Esophagus squamous epithelium (tissue), 5 donors: ENCODE measurements around the gene ACSS2. TPM values are rescaled to one million over a fixed set of nuclear protein-coding genes. Genes with fewer than 3 reads are reported as not detected.

Source experiments
- DNase-seq: peaks from one replicate; lab custom pipeline; 2025; lab: John Stamatoyannopoulos, UW
- H3K27ac ChIP-seq, 4 donors: fragments of 200-600 bp; sonication (generic); one replicate each; pipeline ENCODE4 v1.5.1; 2016 to 2019; ENCODE audit warnings: mild to moderate bottlenecking in 1 of 4
- H3K27me3 ChIP-seq, 4 donors: fragments of 200-600 bp; sonication (generic); 1 replicate in 3 of 4; 2 replicates in 1 of 4; pipeline versions ENCODE4 v1.5.1 to v1.6.0; 2017 to 2021; ENCODE audit warnings: antibody characterized with exemption in 1 of 4
- H3K36me3 ChIP-seq, 3 donors: fragments of 200-600 bp; sonication (generic); one replicate each; pipeline ENCODE4 v1.5.1; 2016 to 2019
- H3K4me1 ChIP-seq, 3 donors: fragments of 200-600 bp; sonication (generic); one replicate each; pipeline ENCODE4 v1.5.1; 2017 to 2019
- H3K4me3 ChIP-seq, 4 donors: fragments of 200-600 bp; sonication (generic); 1 replicate in 3 of 4; 2 replicates in 1 of 4; pipeline ENCODE4 v1.5.1; 2016 to 2019; ENCODE audit warnings: mild to moderate bottlenecking in 2 of 4, moderate library complexity in 1 of 4
- H3K9me3 ChIP-seq, 3 donors: fragments of 200-600 bp; sonication (generic); one replicate each; pipeline ENCODE4 v1.5.1; 2016 to 2019
- POLR2A ChIP-seq, 4 donors: fragments of 450-650 bp; IDR thresholded peaks; one replicate each; pipeline ENCODE4 v1.6.1; 2017; ENCODE audit warnings: antibody characterized with exemption in 4 of 4, mild to moderate bottlenecking in 4 of 4, moderate library complexity in 3 of 4
- WGBS, 2 donors: methylation state at CpG; one replicate each; pipeline ENCODE4 v1.1.5; 2018; 5-methylcytosine and 5-hydroxymethylcytosine counted together
- intact Hi-C: fragments of 100-400 bp; cut with DNase I; formaldehyde crosslinking; loops from one replicate; pipeline ENCODE4 v1.15.0; 2022
- total RNA-seq, 4 donors: library from RNA; depleted of rRNA; stranded (reverse); fragments of >200 nt; gene quantifications; one replicate each; pipeline ENCODE4 v1.1.0, GENCODE V29; 2016
- TF ChIP-seq, protein P1 (sequence below), 6 experiments: fragments of 450-650 bp in 4 of 6; fragments of 200-600 bp in 2 of 6; sonication (generic) in 2 of 6; IDR thresholded peaks; one replicate each; pipeline ENCODE4 v1.5.1; 2016 to 2019; ENCODE audit warnings: antibody characterized with exemption in 6 of 6, mild to moderate bottlenecking in 4 of 6, moderate library complexity in 4 of 6
- donor health status: DM: yes; HTN: yes; CAD: no.

The ACSS2 gene
- total RNA-seq, 4 donors from 2014 or later: 29.5 to 69.1 (median 43.6) TPM

GRCh38 chr20:34915131-34915530 lies 38.7 kb downstream of the ACSS2 start:
- H3K9me3 ChIP-seq: no peaks in the 10 kb centered on the region
- H3K4me1 ChIP-seq: no peaks in the 10 kb centered on the region
- intact Hi-C loops: no loop called here
- H3K36me3 ChIP-seq: peaks cover 0 to 50% (median 5%) of the 10 kb centered on the region in 3 donors
- H3K27me3 ChIP-seq: no peaks in the 10 kb centered on the region
- DNase-seq: no peak
- H3K4me3 ChIP-seq: no peak overlapping the region
- no peak for TF ChIP-seq POLR2A (IDR thresholded peaks at IDR 0.05)
- TF ChIP-seq, protein P1, sequence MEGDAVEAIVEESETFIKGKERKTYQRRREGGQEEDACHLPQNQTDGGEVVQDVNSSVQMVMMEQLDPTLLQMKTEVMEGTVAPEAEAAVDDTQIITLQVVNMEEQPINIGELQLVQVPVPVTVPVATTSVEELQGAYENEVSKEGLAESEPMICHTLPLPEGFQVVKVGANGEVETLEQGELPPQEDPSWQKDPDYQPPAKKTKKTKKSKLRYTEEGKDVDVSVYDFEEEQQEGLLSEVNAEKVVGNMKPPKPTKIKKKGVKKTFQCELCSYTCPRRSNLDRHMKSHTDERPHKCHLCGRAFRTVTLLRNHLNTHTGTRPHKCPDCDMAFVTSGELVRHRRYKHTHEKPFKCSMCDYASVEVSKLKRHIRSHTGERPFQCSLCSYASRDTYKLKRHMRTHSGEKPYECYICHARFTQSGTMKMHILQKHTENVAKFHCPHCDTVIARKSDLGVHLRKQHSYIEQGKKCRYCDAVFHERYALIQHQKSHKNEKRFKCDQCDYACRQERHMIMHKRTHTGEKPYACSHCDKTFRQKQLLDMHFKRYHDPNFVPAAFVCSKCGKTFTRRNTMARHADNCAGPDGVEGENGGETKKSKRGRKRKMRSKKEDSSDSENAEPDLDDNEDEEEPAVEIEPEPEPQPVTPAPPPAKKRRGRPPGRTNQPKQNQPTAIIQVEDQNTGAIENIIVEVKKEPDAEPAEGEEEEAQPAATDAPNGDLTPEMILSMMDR (IDR thresholded peaks at IDR 0.05): no peak
- H3K27ac ChIP-seq: no peak overlapping the region
- WGBS, 2 donors: 93 to 98% methylated on average over 4 of the region's 4 CpGs

DNA sequence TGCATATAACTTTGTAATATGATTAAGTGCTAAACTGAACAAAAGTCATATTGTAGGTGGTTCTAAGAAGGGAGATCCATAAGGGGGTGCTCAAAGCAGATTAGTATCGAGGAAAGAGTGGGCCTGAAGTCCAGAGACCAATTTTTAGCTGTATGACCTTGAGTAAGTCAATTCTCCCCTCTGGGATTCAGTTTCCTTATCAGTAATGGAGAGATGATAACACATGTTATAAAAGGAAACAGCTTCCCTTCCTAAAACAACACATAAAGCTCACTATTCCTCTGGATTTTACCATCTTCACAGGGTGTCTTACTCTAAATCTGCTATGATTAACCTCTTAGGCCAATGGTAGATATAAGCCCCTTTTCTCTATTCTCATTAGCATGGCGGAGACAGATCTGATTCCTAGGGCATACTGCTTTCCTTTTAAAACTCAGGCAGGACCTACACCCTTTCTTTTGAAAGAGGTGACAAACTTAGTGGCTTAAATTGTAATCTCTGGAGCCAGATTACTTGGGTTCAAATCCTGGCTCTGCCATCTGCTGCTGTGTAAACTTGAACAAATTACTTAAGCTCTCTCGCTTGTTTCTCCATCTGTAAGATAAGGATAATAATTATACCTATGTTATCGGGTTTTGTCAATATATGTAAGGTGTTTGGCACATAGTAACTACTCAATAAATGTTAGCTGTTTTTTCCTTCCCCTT lies 39.5 kb downstream of the ACSS2 start:
- Histone ChIP-seq H3K4me1 (no peaks in the 10 kb centered on the region), H3K27ac (no peak overlapping the region), H3K4me3 (no peak overlapping the region), H3K36me3 (peaks cover 2 to 57% (median 5%) of the 10 kb centered on the region in 3 donors), H3K9me3 (no peaks in the 10 kb centered on the region), H3K27me3 (no peaks in the 10 kb centered on the region)
- 88% methylated on average over 4 of the region's 4 CpGs for WGBS, 2 donors
- intact Hi-C loops: no loop called here
- no peak for TF ChIP-seq POLR2A (IDR thresholded peaks at IDR 0.05)
- TF ChIP-seq, protein P1 (IDR thresholded peaks at IDR 0.05): no peak
- DNase-seq: no peak

DNA sequence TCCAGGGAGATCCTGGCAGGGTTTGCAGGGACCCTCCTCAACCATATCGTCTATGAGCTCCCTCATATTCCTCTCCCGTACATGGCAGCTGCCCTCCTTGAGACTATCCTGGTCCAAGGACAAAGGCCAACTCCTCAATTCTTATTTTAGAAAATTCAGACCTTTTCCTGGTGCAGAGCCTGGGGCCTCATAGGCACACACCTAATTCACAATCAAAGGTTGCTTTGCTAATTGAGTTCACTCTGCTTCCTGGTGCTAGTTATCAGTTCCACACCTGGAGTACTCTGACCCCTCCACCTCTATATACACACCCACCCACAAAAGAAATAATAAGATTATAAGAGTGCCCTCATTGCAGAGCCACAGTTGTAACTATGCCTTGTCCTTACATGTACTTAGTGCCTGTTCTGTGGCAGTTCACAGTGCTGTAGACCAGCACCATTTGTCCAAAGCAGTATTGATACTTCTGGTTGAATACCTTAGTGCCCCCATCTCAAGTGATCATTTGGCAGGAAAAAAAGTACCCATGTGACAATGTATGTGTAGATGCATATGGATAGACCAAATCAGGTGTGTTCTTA lies 40.5 kb downstream of the ACSS2 start:
- peaks cover 0 to 8% (median 0%) of the 10 kb centered on the region in 3 donors for H3K4me1 ChIP-seq
- H3K36me3 ChIP-seq: peaks cover 5 to 67% (median 5%) of the 10 kb centered on the region in 3 donors
- no peaks in the 10 kb centered on the region for H3K9me3 ChIP-seq
- H3K27me3 ChIP-seq: no peaks in the 10 kb centered on the region
- H3K27ac ChIP-seq: no peak overlapping the region
- TF ChIP-seq, protein P1 (IDR thresholded peaks at IDR 0.05): no peak
- no peak for TF ChIP-seq POLR2A (IDR thresholded peaks at IDR 0.05)
- intact Hi-C loops: no loop called here
- no peak overlapping the region for H3K4me3 ChIP-seq
- 74 to 85% methylated on average over 2 of the region's 2 CpGs for WGBS, 2 donors
- DNase-seq: no peak

DNA sequence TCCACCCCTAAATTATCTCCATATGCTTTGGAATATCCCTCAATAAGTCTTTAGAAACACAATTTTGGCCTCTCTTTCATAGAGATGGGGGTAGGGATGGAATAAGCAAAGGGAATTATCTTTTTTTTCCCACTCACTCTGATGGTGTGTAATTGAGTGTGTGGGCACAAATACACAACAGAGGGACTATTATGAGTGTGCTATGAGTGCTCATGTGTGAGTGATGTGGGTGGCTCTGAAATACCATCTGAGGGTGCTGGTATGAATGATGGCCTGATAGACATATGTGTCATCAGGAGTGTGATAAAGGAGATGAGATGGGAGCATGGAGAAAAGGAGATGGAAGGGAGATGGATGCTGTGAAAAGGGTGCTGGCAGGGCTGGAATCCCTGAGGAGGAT lies 43.6 kb downstream of the ACSS2 start:
- H3K27me3 ChIP-seq: no peaks in the 10 kb centered on the region
- DNase-seq: no peak
- intact Hi-C loops: no loop called here
- H3K4me3 ChIP-seq: no peak overlapping the region
- H3K9me3 ChIP-seq: no peaks in the 10 kb centered on the region
- H3K27ac ChIP-seq: no peak overlapping the region
- TF ChIP-seq, protein P1 (IDR thresholded peaks at IDR 0.05): no peak
- no peak for TF ChIP-seq POLR2A (IDR thresholded peaks at IDR 0.05)
- H3K4me1 ChIP-seq: peaks cover 0 to 25% (median 14%) of the 10 kb centered on the region in 3 donors
- peaks cover 0 to 69% (median 15%) of the 10 kb centered on the region in 3 donors for H3K36me3 ChIP-seq

DNA sequence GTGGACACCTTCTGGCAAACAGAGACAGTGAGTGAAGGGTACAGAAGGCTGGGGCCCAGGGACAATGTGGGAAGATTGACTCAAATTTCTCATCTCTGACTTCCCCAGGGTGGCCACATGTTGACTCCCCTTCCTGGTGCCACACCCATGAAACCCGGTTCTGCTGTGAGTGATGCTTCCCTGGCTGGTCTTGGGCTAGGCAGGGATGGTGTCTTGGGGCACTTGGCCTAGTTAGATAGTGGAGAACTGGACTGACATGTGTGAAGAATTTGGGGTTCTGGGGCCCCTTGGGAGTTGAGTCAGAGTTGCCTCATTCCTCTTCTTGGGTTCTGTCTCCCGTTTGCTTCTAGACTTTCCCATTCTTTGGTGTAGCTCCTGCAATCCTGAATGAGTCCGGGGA lies 45.0 kb downstream of the ACSS2 start:
- Histone ChIP-seq H3K4me1 (peaks cover 0 to 25% (median 14%) of the 10 kb centered on the region in 3 donors), H3K4me3 (no peak overlapping the region), H3K27ac (peak overlapping the region in 3 of 4 donors; percentile 17 to 71 (median 68)), H3K36me3 (peaks cover 0 to 77% (median 24%) of the 10 kb centered on the region in 3 donors), H3K9me3 (no peaks in the 10 kb centered on the region), H3K27me3 (no peaks in the 10 kb centered on the region)
- no peak for DNase-seq
- WGBS, 2 donors: 21 to 48% methylated on average over 2 of the region's 3 CpGs
- no peak for TF ChIP-seq POLR2A (IDR thresholded peaks at IDR 0.05)
- TF ChIP-seq, protein P1 (IDR thresholded peaks at IDR 0.05): no peak
- intact Hi-C loops: no loop called here
